ENCODE results near the gene INCENP.

Gene INCENP

DNA sequence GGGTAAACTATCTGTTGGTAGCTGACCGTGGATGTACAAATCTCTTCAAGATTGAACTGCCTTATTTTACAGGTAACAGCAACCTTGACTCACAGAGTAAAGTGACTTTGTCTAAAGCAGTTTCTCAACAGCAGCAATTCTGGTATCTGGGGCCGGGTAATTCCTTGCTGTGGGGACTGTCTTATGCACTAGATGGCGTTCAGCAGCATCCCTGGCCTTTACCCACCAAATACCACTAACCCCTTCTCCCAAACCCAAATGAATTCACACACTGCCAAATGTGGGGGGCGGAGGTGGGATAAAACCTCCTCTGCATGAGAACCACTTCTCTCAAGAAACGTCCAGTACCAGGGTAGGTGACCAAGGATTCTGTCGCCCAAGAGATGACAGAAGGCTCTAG, 1.7 kb upstream of the INCENP start:
- Histone ChIP-seq H3K9me3 (ENCODE audit: control insufficient read depth, insufficient read depth, low read depth, low read length) (no peaks in the 10 kb centered on the region), H3K4me1 (ENCODE audit: control insufficient read depth, insufficient read depth, low read length) (peaks cover 4% of the 10 kb centered on the region; the same call in 1 of the 2 replicates), H3K4me3 (ENCODE audit: low read depth, low read length) (no peak overlapping the region), H3K36me3 (ENCODE audit: control insufficient read depth in 2 of 2, insufficient read depth in 1 of 2, low read length in 2 of 2) (peaks cover 0 to 12% of the 10 kb centered on the region in 2 experiments; a peak in 1 of 3 replicates), H3K27ac (ENCODE audit: extremely low read depth, low read depth, low read length) (no peak overlapping the region)
- CTCF ChIA-PET: interaction anchor here (0.8 to 4.7 kb wide), 2 partner anchors 14 to 85 kb away, joined by 3 to 27 read pairs; no protein-coding TSS in a partner anchor
- POLR2A ChIA-PET: no interaction called here
- TF ChIP-seq CTCF (tag by site-specific recombination; IDR thresholded peaks at IDR 0.05): 0 out of 2 replicates have a peak, but pooled peaks have one; percentile 18
- TF ChIP-seq GLI2 (tag by site-specific recombination; IDR thresholded peaks at IDR 0.05; ENCODE audit: borderline replicate concordance, low read depth): no peak

- no peaks in the 10 kb centered on the region for H3K9me3 ChIP-seq (ENCODE audit: control insufficient read depth, insufficient read depth, low read depth, low read length)
- H3K27ac ChIP-seq (ENCODE audit: extremely low read depth, low read depth, low read length): peak overlapping the region; percentile 48; the same call in 1 of the 2 replicates
- ChIA-PET POLR2A (interaction anchor here (1.0 to 1.6 kb wide), 4 partner anchors 9 to 157 kb away, joined by 3 to 5 read pairs (median 4); no protein-coding TSS in a partner anchor), CTCF (interaction anchor here (0.6 to 1.7 kb wide), 4 partner anchors 9 to 186 kb away, joined by 3 to 7 read pairs (median 3); no protein-coding TSS in a partner anchor)
- TF ChIP-seq ZNF776 (tag by site-specific recombination; IDR thresholded peaks at IDR 0.05; ENCODE audit: borderline replicate concordance) (no peak), ZNF664 (tag by site-specific recombination; IDR thresholded peaks at IDR 0.05) (peak; percentile 94), ZNF747 (tag by site-specific recombination; IDR thresholded peaks at IDR 0.05) (no peak), KLF8 (tag by site-specific recombination; IDR thresholded peaks at IDR 0.05) (0 out of 2 replicates have a peak, but pooled peaks have one; percentile 7), ZBTB48 (tag by site-specific recombination; IDR thresholded peaks at IDR 0.05) (0 out of 2 replicates have a peak, but pooled peaks have one; percentile 42), ZNF558 (tag by site-specific recombination; IDR thresholded peaks at IDR 0.05) (no peak), ZNF335 (tag by site-specific recombination; conservative IDR thresholded peaks at IDR 0.05) (peak; percentile 95), SP2 (tag by site-specific recombination; IDR thresholded peaks at IDR 0.05) (peak; percentile 60), ZNF391 (tag by site-specific recombination; IDR thresholded peaks at IDR 0.05; ENCODE audit: borderline replicate concordance, low read depth) (no peak), ZFHX2 (tag by site-specific recombination; conservative IDR thresholded peaks at IDR 0.05) (peak; percentile 49; the same call in 1 of the 2 replicates), ZNF324 (tag by site-specific recombination; IDR thresholded peaks at IDR 0.05) (no peak), BCL6B (tag by site-specific recombination; IDR thresholded peaks at IDR 0.05) (no peak), ZNF214 (tag by site-specific recombination; IDR thresholded peaks at IDR 0.05; ENCODE audit: borderline replicate concordance) (no peak), KLF1 (tag by site-specific recombination; IDR thresholded peaks at IDR 0.05) (no peak), ZFP69B (tag by site-specific recombination; IDR thresholded peaks at IDR 0.05) (no peak)
- TF ChIP-seq, protein P1, sequence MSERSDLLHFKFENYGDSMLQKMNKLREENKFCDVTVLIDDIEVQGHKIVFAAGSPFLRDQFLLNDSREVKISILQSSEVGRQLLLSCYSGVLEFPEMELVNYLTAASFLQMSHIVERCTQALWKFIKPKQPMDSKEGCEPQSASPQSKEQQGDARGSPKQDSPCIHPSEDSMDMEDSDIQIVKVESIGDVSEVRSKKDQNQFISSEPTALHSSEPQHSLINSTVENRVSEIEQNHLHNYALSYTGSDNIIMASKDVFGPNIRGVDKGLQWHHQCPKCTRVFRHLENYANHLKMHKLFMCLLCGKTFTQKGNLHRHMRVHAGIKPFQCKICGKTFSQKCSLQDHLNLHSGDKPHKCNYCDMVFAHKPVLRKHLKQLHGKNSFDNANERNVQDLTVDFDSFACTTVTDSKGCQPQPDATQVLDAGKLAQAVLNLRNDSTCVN (tag by site-specific recombination; optimal IDR thresholded peaks at IDR 0.05): peak; percentile 19
- TF ChIP-seq, protein P2, sequence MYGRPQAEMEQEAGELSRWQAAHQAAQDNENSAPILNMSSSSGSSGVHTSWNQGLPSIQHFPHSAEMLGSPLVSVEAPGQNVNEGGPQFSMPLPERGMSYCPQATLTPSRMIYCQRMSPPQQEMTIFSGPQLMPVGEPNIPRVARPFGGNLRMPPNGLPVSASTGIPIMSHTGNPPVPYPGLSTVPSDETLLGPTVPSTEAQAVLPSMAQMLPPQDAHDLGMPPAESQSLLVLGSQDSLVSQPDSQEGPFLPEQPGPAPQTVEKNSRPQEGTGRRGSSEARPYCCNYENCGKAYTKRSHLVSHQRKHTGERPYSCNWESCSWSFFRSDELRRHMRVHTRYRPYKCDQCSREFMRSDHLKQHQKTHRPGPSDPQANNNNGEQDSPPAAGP (tag by site-specific recombination; IDR thresholded peaks at IDR 0.05): 0 out of 2 replicates have a peak, but pooled peaks have one; percentile 38
- peaks cover 0 to 35% of the 10 kb centered on the region in 2 experiments; a peak in 1 of 3 replicates for H3K36me3 ChIP-seq (ENCODE audit: control insufficient read depth in 2 of 2, insufficient read depth in 1 of 2, low read length in 2 of 2)
- peaks cover 4% of the 10 kb centered on the region; the same call in 1 of the 2 replicates for H3K4me1 ChIP-seq (ENCODE audit: control insufficient read depth, insufficient read depth, low read length)
- H3K4me3 ChIP-seq (ENCODE audit: low read depth, low read length): peak overlapping the region; percentile 97
Observed at GRCh38 chr11:62124186-62125113, 639 bp downstream of the INCENP start.
